ENCODE measurements around the gene MAPK1.

- TF ChIP-seq, protein P1, sequence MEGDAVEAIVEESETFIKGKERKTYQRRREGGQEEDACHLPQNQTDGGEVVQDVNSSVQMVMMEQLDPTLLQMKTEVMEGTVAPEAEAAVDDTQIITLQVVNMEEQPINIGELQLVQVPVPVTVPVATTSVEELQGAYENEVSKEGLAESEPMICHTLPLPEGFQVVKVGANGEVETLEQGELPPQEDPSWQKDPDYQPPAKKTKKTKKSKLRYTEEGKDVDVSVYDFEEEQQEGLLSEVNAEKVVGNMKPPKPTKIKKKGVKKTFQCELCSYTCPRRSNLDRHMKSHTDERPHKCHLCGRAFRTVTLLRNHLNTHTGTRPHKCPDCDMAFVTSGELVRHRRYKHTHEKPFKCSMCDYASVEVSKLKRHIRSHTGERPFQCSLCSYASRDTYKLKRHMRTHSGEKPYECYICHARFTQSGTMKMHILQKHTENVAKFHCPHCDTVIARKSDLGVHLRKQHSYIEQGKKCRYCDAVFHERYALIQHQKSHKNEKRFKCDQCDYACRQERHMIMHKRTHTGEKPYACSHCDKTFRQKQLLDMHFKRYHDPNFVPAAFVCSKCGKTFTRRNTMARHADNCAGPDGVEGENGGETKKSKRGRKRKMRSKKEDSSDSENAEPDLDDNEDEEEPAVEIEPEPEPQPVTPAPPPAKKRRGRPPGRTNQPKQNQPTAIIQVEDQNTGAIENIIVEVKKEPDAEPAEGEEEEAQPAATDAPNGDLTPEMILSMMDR (IDR thresholded peaks at IDR 0.05) = no peak
- TF ChIP-seq EP300 (IDR thresholded peaks at IDR 0.05) (no peak), POLR2AphosphoS5 (IDR thresholded peaks at IDR 0.05) (no peak)
These were observed 11.8 kb downstream of the MAPK1 start for GRCh38 chr22:21855676-21856075.

All from suprapubic skin (tissue), 4 donors.